K562 (cell line): ENCODE measurements around the gene MAS1L.

Experiments used
- BRD9 ChIP-seq: fragments of 450-650 bp; IDR thresholded peaks from 2 replicates; pipeline ENCODE4 v1.6.1; 2018; ENCODE audit warnings: low read depth; ENCODE audit not compliant: partially characterized antibody
- EP300 ChIP-seq: IDR thresholded peaks from 2 replicates; pipeline ENCODE4 v1.6.1; 2012; ENCODE audit warnings: low read length, improper control_type of control experiment
- ESRRA ChIP-seq: fragments of 450-650 bp; IDR thresholded peaks from 2 replicates; pipeline ENCODE4 v1.6.1; 2014; ENCODE audit warnings: low read depth, mild to moderate bottlenecking, moderate library complexity, borderline replicate concordance
- ETV6 ChIP-seq, 3 experiments: fragments of 150-350 bp in 1 of 3; sonication (generic) in 1 of 3; formaldehyde crosslinking in 1 of 3; IDR thresholded peaks; 2 replicates each; pipeline versions ENCODE4 v1.6.1 to v1.8.0; 2014 to 2022; ENCODE audit warnings: borderline replicate concordance in 2 of 3, low read depth in 2 of 3, antibody characterized with exemption in 1 of 3, low read length in 1 of 3, mild to moderate bottlenecking in 1 of 3, missing genetic modification reagents in 1 of 3
- FOXP1 ChIP-seq: sonication (generic); formaldehyde crosslinking; IDR thresholded peaks from 2 replicates; pipeline ENCODE4 v1.8.0; 2022; ENCODE audit warnings: mild to moderate bottlenecking, missing genetic modification reagents
- LARP7 ChIP-seq: fragments of 450-650 bp; IDR thresholded peaks from 2 replicates; pipeline ENCODE4 v1.6.1; 2016
- SMARCA5 ChIP-seq: fragments of 450-650 bp; IDR thresholded peaks from 2 replicates; pipeline ENCODE4 v1.6.1; 2016
- TEAD2 ChIP-seq: fragments of 450-650 bp; IDR thresholded peaks from 2 replicates; pipeline ENCODE4 v1.6.1; 2016; ENCODE audit warnings: missing genetic modification characterization, control low read depth, missing compliant biosample characterization
- ZBTB26 ChIP-seq: fragments of 450-650 bp; formaldehyde crosslinking; IDR thresholded peaks from 2 replicates; pipeline ENCODE4 v1.4.0; 2022; ENCODE audit warnings: missing genetic modification characterization
- ZNF561 ChIP-seq: fragments of 450-650 bp; formaldehyde crosslinking; conservative IDR thresholded peaks from 2 replicates; pipeline ENCODE4 v1.4.0; 2020; ENCODE audit warnings: mild to moderate bottlenecking, moderate library complexity
- TF ChIP-seq, protein P1 (sequence below): sonication (generic); formaldehyde crosslinking; IDR thresholded peaks from 2 replicates; pipeline ENCODE4 v1.8.0; 2022; ENCODE audit warnings: mild to moderate bottlenecking, missing genetic modification reagents
- TF ChIP-seq, protein P2 (sequence below): sonication (generic); formaldehyde crosslinking; IDR thresholded peaks from 2 replicates; pipeline ENCODE4 v1.8.1; 2023; ENCODE audit warnings: mild to moderate bottlenecking, missing genetic modification reagents

DNA sequence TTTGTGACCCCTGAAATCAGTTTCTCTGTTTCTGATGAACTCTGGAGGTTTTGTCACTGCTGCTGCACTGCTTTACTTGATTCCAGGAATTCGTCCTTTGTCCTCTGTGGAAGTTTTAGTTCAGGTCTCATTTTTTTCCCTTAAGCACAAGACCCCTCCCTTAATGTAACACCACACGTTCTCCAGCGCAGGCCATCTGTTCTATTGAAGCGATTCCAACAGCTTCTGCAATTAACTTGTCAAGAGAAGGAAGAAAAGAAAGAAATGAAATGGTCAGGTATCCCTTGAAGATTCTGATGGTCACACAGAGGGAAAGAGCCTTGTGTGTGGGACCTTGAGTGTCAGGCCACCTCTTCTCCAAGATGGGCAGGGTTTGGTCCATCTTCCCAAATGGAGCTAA is 7.8 kb upstream of the MAS1L start:
- TF ChIP-seq LARP7, result no peak
- no peak for TF ChIP-seq EP300
- no peak for TF ChIP-seq BRD9
- TF ChIP-seq ETV6 (IDR thresholded peaks at IDR 0.05; ENCODE audit: borderline replicate concordance in 1 of 2, low read depth in 2 of 2, low read length in 1 of 2), result no peak
- no peak for TF ChIP-seq ETV6 (CRISPR knock-in tag; IDR thresholded peaks at IDR 0.05; ENCODE audit: borderline replicate concordance)
- TF ChIP-seq, protein P1, sequence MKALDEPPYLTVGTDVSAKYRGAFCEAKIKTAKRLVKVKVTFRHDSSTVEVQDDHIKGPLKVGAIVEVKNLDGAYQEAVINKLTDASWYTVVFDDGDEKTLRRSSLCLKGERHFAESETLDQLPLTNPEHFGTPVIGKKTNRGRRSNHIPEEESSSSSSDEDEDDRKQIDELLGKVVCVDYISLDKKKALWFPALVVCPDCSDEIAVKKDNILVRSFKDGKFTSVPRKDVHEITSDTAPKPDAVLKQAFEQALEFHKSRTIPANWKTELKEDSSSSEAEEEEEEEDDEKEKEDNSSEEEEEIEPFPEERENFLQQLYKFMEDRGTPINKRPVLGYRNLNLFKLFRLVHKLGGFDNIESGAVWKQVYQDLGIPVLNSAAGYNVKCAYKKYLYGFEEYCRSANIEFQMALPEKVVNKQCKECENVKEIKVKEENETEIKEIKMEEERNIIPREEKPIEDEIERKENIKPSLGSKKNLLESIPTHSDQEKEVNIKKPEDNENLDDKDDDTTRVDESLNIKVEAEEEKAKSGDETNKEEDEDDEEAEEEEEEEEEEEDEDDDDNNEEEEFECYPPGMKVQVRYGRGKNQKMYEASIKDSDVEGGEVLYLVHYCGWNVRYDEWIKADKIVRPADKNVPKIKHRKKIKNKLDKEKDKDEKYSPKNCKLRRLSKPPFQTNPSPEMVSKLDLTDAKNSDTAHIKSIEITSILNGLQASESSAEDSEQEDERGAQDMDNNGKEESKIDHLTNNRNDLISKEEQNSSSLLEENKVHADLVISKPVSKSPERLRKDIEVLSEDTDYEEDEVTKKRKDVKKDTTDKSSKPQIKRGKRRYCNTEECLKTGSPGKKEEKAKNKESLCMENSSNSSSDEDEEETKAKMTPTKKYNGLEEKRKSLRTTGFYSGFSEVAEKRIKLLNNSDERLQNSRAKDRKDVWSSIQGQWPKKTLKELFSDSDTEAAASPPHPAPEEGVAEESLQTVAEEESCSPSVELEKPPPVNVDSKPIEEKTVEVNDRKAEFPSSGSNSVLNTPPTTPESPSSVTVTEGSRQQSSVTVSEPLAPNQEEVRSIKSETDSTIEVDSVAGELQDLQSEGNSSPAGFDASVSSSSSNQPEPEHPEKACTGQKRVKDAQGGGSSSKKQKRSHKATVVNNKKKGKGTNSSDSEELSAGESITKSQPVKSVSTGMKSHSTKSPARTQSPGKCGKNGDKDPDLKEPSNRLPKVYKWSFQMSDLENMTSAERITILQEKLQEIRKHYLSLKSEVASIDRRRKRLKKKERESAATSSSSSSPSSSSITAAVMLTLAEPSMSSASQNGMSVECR (CRISPR knock-in tag), result no peak
- TF ChIP-seq ESRRA, result no peak
- TF ChIP-seq FOXP1 (CRISPR knock-in tag), result no peak
- TF ChIP-seq TEAD2 (tag), result no peak
- no peak for TF ChIP-seq ZBTB26 (CRISPR knock-in tag)
- no peak for TF ChIP-seq SMARCA5
- no peak for TF ChIP-seq ZNF561
- TF ChIP-seq, protein P2, sequence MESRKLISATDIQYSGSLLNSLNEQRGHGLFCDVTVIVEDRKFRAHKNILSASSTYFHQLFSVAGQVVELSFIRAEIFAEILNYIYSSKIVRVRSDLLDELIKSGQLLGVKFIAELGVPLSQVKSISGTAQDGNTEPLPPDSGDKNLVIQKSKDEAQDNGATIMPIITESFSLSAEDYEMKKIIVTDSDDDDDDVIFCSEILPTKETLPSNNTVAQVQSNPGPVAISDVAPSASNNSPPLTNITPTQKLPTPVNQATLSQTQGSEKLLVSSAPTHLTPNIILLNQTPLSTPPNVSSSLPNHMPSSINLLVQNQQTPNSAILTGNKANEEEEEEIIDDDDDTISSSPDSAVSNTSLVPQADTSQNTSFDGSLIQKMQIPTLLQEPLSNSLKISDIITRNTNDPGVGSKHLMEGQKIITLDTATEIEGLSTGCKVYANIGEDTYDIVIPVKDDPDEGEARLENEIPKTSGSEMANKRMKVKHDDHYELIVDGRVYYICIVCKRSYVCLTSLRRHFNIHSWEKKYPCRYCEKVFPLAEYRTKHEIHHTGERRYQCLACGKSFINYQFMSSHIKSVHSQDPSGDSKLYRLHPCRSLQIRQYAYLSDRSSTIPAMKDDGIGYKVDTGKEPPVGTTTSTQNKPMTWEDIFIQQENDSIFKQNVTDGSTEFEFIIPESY, result no peak
